Right hindlimb (tissue), 1 donor: ENCODE measurements around the gene ZNF569.
"Not testable (repeated sequence)": the region's sequence is repeated elsewhere in the genome, so short reads cannot be mapped to it uniquely, and the experiment has no call there.

Source experiments
- DNase-seq: peaks from one replicate; pipeline ENCODE4 v3.0.0-alpha.2; 2018

Gene ZNF569

DNA sequence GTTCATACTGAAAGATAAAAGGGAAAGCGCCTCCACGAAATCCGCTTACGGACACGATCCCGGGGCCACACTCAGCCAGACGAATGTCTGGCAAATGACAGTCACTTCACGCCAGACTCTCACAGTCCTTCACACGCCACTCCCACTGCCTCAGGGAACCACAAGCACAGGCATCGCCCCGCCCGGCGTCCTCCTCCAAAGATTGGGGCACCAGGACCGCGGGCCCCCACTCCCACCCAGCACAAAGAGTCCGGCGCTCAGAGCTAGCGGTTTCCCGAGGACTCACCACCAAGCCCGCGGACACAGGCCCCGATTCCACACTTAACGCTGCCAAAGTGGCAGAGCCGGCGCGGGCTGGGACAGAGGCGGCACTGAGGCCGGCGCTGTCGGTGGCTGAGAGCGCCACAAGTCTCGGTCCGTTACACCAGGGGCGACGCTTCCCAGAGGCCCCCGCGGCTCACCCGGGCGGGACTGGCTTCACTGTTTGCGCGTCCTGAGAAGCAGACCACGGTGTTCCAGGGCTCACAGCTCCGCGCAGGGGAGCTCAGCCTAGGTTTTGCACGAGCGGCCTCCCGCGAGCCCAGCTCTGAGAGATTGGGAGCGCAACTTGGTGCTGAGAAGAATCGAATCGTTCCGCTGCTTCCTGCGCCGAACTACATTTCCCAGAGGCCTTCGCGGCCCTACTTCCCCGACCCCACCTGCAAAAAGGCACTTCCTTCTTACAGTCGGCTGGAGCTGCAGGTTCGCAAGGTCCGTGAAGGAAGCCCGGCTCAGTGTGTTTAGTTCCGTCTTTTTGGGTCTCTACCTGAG is at the start of gene ZNF569:
TSS of gene ZNF569 (minus strand) at position 647 of the 810 bp plus-strand sequence. CDS start 22,523 bp downstream, outside the sequence.
- DNase-seq, result peak; percentile 95

DNA sequence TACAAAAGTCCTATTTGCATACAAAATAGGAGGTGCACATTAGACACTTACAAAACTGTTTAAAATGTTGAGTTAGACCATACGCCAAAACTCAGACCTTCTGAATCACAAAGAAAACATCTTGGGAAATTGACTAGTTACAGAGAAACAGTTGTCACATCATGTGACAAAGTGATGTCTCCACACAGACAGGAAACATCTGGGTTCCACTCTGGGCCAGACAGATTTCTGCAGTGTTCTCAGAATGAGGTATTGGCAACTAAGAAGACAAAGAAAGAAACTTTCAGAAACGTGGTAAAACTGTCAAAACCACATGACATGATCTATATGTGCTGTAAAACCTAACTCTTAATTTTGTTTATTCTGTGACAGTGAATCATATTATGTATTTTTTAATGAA is 46.2 kb upstream of the ZNF569 start:
- DNase-seq, result no peak

DNA sequence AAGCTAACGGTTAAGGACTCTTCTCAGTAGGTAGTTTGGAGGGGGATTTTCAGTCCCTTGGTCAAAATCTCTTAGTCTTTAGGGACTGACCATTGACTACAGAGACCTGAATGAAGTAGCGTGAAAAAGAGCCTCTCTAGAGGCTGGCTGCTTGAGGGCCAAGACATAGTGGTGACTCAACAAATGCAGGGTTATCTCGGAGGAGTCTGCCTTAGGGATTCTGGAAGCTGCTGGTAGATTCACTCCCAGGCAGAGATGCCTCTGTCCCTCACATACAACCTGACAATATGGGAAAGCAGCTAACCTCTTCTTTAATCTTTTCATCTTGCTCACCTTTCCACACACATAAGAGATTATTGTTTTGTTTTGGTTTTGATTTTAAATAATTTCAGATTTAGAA is 44.6 kb upstream of the ZNF569 start:
- no peak for DNase-seq

DNA sequence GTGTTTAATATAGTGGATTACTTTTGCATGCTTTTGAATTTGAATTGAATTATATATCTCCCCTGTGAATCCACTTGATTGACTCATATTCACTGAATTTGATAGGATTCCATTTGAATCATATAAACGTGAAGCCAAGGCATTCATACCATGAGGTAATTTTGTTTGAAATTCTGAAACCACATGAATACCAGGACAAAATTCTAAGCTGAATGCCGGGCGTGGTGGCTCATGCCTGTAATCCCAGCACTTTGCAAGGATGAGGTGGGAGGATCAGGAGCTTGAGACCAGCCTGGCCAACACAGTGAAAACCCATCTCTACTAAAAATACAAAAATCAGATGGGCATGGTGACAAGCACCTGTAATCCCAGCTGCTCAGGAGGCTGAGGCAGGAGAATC is 43.9 kb upstream of the ZNF569 start:
- DNase-seq, result no peak

DNA sequence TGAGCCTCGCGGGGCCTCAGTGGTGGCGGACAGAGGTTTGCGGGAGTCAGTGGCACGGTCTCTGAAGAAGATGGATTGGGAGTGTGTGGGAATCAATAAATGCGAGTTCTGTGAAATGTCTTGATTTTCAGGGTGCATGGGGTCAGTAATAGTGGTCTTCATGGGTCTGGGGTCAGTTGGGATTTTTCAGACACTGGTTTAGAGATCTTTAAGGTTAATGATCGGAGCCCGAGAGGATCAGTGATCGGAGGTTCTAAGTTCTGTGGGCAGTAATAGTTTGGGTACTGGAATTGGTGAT is 39.9 kb upstream of the ZNF569 start:
- DNase-seq, result no peak

DNA sequence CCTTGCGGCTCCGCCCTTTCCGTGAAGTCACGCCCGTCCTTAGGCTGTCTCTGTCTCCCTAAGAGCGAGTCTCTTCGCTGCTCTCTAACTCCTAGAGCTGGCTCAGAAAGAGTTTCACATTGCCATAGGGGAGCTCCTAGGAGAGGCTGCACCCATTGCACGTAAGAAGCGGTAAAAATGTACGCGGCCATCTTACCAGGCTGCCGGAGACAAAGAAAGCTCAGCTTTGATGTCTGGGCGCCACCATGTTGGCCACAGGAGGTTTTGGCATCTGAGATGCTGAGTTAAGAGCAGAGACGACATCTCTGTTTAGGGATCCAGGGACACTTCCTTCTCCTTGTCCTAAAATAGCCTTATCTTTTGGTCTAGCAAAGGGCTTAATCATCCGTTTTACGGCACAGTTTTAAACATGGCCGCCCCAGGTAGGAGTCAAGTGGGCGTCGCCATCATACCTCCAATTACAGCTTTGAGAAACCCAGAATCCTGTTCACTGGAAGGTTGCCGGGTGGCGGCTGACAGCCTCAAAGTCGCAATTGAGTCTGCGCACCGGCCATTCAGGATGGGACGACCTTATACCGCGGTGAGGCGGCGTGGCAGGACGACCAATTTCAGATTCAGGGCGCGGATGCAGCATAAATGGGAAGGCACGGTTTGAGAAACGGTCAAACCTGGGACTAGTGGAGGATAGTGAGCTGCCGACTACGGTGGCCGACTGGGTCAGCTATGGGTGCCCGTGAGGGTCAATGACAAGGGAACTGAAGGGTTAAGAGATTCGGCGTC is 39.3 kb upstream of the ZNF569 start, which contains the start of gene ZNF793:
TSS of gene ZNF793 (plus strand) at position 553 of the 780 bp plus-strand sequence. CDS start 16,501 bp downstream, outside the sequence.
- peak; percentile 90 for DNase-seq

DNA sequence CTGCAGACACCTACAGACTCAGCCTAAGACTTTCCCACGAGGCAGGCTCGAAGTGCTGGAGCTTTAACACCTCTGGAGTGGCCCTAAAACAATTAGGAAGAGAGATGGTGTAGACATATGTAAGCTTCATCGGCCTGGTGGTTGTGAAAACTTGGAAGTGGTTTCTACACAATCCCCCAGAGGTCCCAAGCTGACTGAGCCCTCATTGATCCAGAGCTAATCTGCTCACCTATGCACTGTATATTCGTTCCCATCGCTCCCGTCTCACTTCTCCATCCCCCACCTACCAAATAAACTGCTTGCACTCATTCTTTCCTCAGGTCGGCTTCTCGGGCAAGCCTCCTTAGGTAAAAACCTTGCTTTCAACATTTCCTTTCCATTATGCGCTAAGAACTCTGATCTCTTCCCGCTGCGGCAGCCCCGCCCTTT is 38.7 kb upstream of the ZNF569 start:
- DNase-seq, result no peak

DNA sequence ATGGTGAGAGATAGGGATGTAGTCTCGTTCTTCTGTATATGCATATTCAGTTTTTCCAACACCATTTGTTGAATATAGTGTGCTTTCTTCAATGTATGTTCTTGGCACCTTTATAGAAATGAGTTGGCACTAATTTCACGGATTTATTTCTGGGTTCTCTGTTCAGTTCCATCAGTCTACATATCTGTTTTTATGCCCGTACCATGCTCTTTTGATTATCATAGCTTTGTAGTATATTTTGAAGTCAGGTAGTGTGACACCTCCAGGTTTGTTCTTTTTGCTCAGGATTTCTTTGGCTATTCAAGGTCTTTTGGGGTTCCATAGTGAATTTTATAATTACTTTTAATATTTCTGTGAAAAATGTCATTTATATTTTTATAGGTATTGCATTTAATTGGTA is 25.0 kb upstream of the ZNF569 start:
- DNase-seq, result no peak

DNA sequence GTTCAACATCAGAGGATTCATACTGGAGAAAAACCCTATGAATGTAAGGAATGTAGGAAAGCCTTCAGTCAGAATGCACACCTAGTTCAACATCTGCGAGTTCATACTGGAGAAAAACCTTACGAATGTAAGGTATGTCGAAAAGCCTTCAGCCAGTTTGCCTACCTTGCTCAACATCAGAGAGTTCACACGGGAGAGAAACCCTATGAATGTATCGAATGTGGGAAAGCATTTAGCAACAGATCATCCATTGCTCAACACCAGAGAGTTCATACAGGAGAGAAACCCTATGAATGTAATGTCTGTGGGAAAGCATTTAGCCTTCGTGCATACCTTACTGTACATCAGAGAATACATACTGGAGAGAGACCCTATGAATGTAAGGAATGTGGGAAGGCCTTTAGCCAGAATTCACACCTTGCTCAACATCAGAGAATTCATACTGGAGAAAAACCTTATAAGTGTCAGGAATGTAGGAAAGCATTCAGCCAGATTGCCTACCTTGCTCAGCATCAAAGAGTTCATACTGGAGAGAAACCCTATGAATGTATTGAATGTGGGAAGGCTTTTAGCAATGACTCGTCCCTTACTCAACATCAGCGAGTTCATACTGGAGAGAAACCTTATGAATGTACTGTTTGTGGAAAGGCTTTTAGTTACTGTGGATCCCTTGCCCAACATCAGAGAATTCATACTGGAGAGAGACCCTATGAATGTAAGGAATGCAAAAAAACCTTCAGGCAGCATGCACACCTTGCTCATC is 17.3 kb upstream of the ZNF569 start:
- DNase-seq, result no peak

DNA sequence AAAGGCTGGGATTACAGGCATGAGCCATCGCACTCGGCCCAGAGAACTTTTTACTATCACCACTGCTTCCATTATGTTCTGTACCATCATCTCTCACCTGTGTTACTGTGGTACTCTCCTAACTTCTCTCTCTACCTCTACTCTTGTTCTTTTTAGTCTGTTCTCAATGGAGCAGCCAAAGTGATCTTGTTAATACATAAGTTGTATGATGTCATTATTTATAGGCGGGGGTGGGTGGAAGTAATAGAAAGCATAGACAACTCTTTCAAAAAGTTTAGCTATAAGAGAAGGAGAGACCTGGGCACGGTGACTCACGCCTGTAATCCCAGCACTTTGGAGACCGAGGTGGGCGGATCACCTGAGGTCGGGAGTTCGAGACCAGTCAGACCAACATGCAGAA is 4.9 kb upstream of the ZNF569 start:
- DNase-seq, result no peak

DNA sequence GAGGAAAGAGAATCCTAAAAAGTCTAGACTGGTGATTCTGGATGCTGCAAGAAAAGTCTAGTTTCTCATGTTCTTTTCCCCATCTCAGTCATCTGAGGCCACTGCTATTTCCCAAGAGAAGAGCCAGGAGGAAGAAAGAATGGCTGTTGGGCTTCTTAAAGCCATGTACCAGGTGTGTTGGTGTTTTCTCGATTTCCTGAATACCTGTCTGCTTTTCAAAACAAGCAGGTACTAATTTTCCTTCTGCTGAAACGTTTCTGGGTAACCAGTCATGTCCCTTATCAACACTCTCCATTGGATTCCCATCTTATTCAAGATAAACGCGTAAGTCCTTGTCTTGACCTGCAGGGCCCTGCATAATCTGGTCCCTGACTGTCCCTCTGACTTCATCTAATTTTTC is 3.0 kb upstream of the ZNF569 start:
- DNase-seq, result no peak

DNA sequence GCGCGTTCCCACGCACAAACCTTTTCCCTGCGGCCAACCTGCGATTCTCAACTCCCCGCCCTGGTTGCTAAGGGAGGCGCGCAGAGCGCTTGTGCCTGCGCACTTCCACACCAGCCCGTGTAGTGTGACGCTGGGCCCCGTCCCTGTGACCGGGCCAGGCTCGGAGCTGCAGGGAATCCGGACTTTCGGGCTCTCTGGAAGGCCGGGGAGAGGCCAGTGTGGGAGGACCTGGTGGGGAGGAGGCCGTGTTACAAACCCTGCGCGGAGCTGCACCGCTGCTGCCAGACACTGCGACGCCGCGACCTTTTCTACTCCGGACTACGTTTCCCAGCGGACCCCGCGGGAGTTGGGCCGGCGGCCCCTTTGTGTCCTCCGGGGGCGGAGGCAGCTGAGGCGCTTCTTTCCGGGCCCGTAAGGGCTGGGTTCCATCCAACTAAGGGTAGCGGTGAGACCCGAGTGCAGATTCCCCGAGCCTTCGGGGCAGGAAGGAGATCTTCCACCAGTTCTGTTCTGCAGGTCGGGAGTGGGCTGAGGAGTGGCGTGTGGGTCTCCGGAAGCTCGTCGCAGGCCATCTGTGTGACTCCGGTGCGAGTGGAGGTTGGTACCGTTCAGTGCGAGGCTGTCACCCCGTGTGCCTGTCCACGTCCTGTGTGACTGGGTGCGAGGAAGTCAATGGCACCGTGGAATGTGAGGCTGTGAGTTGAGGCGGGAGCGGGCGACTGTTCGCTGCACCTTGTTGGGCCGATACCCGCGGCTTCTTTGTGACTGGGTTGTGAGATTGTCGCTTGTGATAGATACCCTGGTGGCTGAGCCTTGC is 1.9 kb upstream of the ZNF569 start, which contains the start of gene ZNF570:
TSS of gene ZNF570 (plus strand) at position 396 of the 817 bp plus-strand sequence. CDS start 999 bp downstream, outside the sequence.
- peak; percentile 93 for DNase-seq

DNA sequence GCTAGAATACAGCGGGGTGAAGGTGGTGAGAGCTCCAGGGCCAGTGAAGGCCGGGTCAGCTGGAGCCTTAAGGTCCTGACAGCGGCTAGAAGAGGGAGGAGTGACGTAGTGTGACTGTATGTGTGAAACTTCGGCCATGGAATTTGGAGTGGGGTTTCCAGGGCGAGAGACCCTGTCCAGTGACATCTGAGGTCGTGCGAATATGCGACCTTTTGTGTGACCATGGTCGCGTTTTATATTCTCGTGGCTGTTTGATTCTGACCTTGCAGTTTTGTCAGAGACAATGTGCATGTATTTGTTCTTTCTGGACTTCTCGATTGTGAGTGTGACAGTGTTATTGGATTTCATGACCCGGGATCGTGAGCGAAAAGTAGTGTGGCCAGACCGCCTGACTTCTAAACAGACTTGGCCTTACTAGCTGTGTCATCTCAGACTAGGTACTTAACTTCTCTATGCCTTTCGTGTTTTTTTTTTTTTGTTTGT is 405 bp upstream of the ZNF569 start:
- no peak for DNase-seq

DNA sequence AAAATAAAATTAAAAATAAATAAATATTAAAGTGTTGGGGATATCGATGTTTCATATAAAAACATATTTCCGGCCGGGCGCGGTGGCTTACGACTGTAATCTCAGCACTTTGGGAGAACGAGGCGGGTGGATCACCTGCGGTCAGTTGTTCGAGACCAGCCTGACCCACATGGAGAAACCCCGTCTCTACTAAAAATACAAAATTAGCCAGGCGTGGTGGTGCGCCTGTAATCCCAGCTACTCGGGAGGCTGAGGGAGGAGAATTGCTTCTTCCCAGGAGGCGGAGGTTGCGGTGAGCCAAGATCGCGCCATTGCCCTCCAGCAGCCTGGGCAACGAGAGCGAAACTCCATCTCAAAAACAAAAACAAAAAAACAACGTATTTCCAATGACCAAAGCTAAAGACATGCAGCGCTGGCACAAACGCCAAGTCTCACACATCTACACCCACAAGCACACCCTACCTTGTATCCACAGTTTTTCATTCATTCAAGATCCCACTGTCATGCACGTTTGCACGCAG is 907 bp downstream of the ZNF569 start:
- no peak for DNase-seq

DNA sequence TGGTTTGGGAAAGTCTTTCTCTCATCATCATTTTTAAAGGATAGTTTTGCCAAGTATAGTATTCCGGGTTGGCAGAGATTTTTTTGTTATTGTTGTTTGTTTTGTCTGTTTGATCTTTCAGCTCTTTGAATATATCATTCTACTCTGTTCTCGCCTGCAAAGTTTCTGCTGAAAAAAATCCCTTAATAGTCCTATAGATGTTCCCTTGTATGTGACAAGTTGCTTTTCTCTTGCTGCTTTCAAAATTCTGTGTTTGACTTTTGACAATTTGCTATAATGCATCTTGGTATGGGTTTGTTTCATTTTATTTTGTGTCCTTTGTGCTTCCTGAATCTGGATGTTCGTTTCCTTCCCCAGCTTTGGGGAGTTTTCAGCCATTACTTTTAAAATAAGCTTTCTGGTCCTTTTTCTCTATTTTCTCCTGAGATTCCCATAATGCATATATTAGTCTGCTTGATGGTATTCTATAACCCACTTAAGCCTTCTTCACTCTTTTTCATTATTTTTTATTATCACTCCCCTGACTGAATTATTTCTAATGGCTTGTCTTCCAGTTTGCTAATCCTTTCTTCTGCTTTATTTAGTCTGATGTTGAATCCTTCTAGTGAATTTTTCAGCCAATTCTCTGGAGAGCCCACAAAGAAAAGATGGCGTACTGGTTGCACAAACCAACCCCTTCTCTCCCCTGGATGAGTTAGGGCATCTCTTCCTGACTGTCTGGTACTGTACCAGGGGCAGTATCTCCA is 14.6 kb downstream of the ZNF569 start:
- DNase-seq, result no peak

DNA sequence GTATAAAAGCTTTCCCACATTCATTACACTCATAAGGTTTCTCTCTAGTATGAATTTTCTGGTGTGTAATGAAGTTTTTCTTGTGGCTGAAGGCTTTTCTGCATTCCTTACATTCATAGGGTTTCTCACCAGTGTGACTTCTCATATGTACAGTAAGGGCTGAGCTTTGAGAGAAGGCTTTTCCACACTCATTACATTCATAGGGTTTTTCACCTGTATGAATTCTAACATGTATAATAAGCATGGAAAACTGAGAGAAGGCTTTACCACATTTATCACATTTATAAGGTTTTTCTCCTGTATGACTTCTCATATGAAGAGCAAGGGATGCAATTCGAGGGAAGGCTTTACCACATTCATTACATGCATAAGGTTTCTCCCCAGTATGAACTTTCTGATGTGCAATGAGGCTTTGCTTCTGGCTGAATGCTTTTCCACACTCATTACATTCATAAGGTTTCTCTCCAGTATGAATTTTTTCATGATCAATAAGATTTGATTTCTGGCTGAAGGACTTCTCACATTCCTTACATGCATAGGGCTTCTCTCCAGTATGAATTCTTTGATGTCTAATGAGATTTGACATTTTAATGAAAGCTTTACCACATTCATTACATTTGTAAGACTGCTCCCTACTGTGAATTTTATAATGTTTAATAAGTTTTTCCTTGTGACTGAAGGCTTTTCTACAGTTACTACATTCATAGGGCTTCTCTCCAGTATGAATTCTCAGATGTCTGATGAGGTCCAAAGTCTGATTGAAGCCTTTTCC is 53.7 kb downstream of the ZNF569 start:
- no peak for DNase-seq

DNA sequence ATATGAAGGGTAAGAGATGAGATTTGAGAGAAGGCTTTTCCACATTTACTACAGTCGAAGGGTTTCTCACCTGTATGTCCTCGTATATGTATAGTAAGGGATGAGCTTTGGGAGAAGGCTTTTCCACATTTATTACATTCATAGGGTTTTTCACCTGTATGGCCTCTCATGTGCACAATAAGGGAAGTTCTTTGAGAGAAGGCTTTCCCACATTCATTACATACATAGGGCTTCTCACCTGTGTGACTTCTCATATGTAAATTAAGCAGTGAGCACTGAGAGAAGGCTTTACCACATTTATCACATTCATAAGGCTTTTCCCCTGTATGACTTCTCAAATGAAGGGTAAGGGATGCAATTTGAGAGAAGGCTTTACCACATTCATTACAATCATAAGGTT is 54.5 kb downstream of the ZNF569 start:
- DNase-seq, result no peak

DNA sequence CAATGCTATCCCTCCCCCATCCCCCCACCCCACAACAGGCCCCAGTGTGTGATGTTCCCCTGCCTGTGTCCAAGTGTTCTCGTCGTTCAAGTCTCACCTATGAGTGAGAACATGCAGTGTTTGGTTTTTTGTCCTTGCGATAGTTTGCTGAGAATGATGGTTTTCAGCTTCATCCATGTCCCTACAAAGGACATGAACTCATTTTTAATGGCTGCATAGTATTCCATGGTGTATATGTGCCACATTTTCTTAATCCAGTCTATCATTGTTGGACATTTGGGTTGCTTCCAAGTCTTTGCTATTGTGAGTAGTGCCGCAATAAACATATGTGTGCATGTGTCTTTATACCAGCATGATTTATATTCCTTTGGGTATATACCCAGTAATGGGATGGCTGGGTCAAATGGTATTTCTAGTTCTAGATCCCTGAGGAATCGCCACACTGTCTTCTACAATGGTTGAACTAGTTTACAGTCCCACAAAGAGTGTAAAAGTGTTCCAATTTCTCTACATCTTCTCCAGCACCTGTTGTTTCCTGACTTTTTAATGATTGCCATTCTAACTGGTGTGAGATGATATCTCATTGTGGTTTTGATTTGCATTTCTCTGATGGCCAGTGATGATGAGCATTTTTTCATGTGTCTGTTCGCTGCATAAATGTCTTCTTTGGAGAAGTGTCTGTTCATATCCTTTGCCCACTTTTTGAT is 61.0 kb downstream of the ZNF569 start:
- not testable (repeated sequence) for DNase-seq

DNA sequence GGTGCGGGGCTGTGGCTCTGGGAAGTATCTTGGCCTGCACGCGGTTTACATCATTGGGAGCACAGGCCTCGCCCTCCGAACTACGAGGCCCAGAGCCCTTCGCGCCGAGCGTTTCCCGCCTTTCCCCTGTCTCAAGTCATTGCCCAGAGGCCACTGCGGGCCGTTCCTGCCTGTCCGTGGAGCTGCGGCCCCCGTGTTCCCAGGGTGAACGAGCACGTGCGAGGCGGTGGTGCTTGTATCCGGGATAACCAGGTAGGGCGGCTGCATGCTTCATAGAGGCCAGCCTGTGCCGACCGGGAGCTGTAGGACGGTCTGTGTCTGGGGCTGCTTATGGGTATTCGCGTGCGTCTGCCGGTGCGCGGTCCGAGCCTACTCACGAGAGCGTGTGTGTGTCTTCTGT is 63.8 kb downstream of the ZNF569 start:
- no peak for DNase-seq

DNA sequence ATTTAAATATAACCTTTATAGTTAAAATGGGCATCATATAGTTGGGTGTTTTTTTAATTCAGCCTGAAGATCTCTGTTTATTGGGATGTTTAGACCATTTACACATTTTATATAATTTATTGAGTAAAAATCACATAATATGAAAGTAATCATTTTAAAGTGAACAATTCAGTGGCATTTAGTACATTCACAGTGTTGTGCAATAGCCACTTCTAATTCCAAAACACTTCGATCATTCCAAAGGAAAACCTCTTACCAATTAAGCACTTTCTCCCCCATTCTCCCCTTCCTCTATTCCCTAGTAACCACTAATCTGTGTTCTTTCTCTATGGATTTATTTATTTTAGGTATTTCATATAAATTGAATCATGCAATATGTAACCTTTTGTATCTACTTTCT is 66.2 kb downstream of the ZNF569 start:
- DNase-seq, result no peak
